Heart left ventricle (tissue), 16 donors: ENCODE data around the gene ANKK1. TPM values are rescaled to one million over a fixed set of nuclear protein-coding genes. Genes with fewer than 3 reads are reported as not detected.

Source experiments
- ATAC-seq, 4 donors: fragments of 200-7000 bp; cut with Tn5 transposase; one replicate each; pipeline ENCODE4 v1.9.1; 2020 to 2022; ENCODE audit warnings: moderate library complexity in 4 of 4, mild to moderate bottlenecking in 3 of 4, moderate number of reproducible peaks in 1 of 4
- DNase-seq, 5 donors: peaks; one replicate each; pipeline ENCODE4 v3.0.0-alpha.2; 2020
- H3K27ac ChIP-seq, 12 donors: fragments of 200-600 bp; sonication (generic) in 4 of 12; one replicate each; pipeline versions ENCODE4 v1.5.0 to v1.8.0; 2016 to 2022; ENCODE audit warnings: mild to moderate bottlenecking in 2 of 12
- H3K27me3 ChIP-seq, 9 donors: fragments of 200-600 bp; sonication (generic) in 2 of 9; one replicate each; pipeline versions ENCODE4 v1.5.1 to v1.8.0; 2016 to 2022; ENCODE audit warnings: mild to moderate bottlenecking in 3 of 9
- H3K36me3 ChIP-seq, 9 donors: fragments of 200-600 bp; sonication (generic) in 2 of 9; one replicate each; pipeline versions ENCODE4 v1.5.0 to v1.8.0; 2018 to 2022; ENCODE audit warnings: mild to moderate bottlenecking in 2 of 9
- H3K4me1 ChIP-seq, 12 donors: fragments of 200-600 bp; sonication (generic) in 4 of 12; one replicate each; pipeline versions ENCODE4 v1.5.0 to v1.8.0; 2016 to 2022; ENCODE audit warnings: mild to moderate bottlenecking in 3 of 12
- H3K4me3 ChIP-seq, 12 donors: fragments of 200-600 bp; sonication (generic) in 4 of 12; one replicate each; pipeline versions ENCODE4 v1.5.0 to v1.8.0; 2017 to 2022; ENCODE audit warnings: mild to moderate bottlenecking in 9 of 12, moderate library complexity in 4 of 12
- H3K9me3 ChIP-seq, 12 donors: fragments of 200-600 bp; sonication (generic) in 4 of 12; one replicate each; pipeline versions ENCODE4 v1.5.0 to v1.8.0; 2016 to 2022; ENCODE audit warnings: mild to moderate bottlenecking in 1 of 12
- POLR2A ChIP-seq, 2 donors: fragments of 450-650 bp; IDR thresholded peaks; one replicate each; pipeline ENCODE4 v1.6.1; 2017; ENCODE audit warnings: antibody characterized with exemption in 2 of 2, mild to moderate bottlenecking in 2 of 2, moderate library complexity in 2 of 2
- WGBS, 4 donors: extraction: QIAGEN DNeasy Blood & Tissue Kit in 2 of 4; methylation state at CpG; one replicate each; pipeline versions ENCODE4 v1.1.5 to v1.1.7; 2013 to 2018; 5-methylcytosine and 5-hydroxymethylcytosine counted together
- intact Hi-C, 10 donors: fragments of 100-400 bp; cut with DNase I; formaldehyde crosslinking; loops; one replicate each; pipeline versions ENCODE4 v1.11.1 to v1.14.2; 2022
- polyA plus RNA-seq, 2 donors: library from polyadenylated mRNA; stranded (reverse); fragments of 200-250 nt; gene quantifications; one replicate each; pipeline ENCODE4 v1.2.3, GENCODE V29; 2013
- total RNA-seq, 9 donors: library from RNA; depleted of rRNA in 2 of 9; stranded (reverse); fragments of >200 nt in 2 of 9; fragmentation: NEBNext Ultra II Directional in 3 of 9; extraction: Animal tissue kit (Norgen Biotek cat#: 25700) in 3 of 9; gene quantifications; one replicate each; pipeline versions ENCODE4 v1.1.0 to v1.2.4, GENCODE V29; 2016 to 2023
- TF ChIP-seq, protein P1 (sequence below), 12 donors: fragments of 200-600 bp; sonication (generic) in 4 of 12; IDR thresholded peaks; one replicate each; pipeline versions ENCODE4 v1.5.0 to v1.8.0; 2018 to 2022; ENCODE audit warnings: antibody characterized with exemption in 12 of 12, mild to moderate bottlenecking in 5 of 12
- donor health status: ischemic (EF 13 %, LVEDD 7.1; RV severe dilation, severe dysfunction).
- donor health status: healthy with polysubstance abuse.
- donor health status: DM: no; HTN: yes; CAD: no.
- donor health status: DM: no; HTN: no; CAD: no.
- donor health status: ischemic (EF 25% LVEDD 6.9; RV normal size, moderate dysfunction).
- donor health status: ischemic (EF 25% LVEDD 5.7; RV mildly dilated, moderate dysfunction).
- donor health status: healthy.
- donor health status: DM: yes; HTN: yes; CAD: no.
- donor health status: ischemic (EF 35%, LVEDD 5.7; RV mildly dilated, moderate dysfunction).
- donor health status: nonischemic (EF 11% LVEDD 7.7; RV severe dilation, severe dysfunction).
- donor health status: DM: yes; HTN: yes; CAD: no.
- donor health status: PGD.
- donor health status: ischemic (EF 29% LVEDD 5.4; RV normal size, mild dysfunction).
- donor health status: nonischemic (EF 23%, LVEDD 6.1; RV moderate dilation, normal function).

Gene ANKK1
- total and polyA plus RNA-seq, 11 donors = 0.03 to 0.24 (median 0.10) TPM; not detected in 7

DNA sequence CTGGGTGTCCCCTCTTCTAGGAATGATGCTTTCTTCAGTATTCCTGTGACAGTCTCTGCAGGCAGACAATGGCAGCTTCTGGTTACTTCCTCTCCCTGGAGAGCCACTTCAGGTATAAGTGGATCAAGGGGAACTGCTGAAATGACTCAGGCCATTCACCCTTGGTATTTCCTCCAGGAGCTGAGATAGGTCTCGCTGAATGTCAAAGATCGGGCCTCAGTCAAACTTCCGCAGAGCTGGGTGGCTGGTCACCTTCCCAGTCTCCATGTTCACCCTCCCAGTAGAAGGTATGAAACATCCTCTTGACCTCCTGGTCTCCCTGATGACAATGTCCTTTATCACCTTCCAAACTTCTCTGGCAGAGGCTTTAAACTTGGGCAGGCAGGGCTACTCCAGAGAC lies 1.8 kb upstream of the ANKK1 start:
- Histone ChIP-seq H3K4me1 (peaks cover 0 to 7% (median 0%) of the 10 kb centered on the region in 12 donors), H3K27ac (no peak overlapping the region), H3K27me3 (peaks cover 0 to 37% (median 12%) of the 10 kb centered on the region in 9 donors), H3K36me3 (no peaks in the 10 kb centered on the region), H3K9me3 (no peaks in the 10 kb centered on the region), H3K4me3 (no peak overlapping the region)
- TF ChIP-seq, protein P1, sequence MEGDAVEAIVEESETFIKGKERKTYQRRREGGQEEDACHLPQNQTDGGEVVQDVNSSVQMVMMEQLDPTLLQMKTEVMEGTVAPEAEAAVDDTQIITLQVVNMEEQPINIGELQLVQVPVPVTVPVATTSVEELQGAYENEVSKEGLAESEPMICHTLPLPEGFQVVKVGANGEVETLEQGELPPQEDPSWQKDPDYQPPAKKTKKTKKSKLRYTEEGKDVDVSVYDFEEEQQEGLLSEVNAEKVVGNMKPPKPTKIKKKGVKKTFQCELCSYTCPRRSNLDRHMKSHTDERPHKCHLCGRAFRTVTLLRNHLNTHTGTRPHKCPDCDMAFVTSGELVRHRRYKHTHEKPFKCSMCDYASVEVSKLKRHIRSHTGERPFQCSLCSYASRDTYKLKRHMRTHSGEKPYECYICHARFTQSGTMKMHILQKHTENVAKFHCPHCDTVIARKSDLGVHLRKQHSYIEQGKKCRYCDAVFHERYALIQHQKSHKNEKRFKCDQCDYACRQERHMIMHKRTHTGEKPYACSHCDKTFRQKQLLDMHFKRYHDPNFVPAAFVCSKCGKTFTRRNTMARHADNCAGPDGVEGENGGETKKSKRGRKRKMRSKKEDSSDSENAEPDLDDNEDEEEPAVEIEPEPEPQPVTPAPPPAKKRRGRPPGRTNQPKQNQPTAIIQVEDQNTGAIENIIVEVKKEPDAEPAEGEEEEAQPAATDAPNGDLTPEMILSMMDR (IDR thresholded peaks at IDR 0.05) = no peak
- no peak for TF ChIP-seq POLR2A (IDR thresholded peaks at IDR 0.05)
- intact Hi-C loops = no loop called here
- 89 to 100% (median 93%) methylated on average over 3 of the region's 3 CpGs for WGBS, 4 donors
- DNase-seq (no peak), ATAC-seq (no peak)

- TF ChIP-seq, protein P1 (IDR thresholded peaks at IDR 0.05) = no peak
- ATAC-seq (no peak), DNase-seq (no peak)
- 79 to 92% (median 87%) methylated on average over 2 to 6 of the region's 6 CpGs for WGBS, 4 donors
- H3K4me1 ChIP-seq = peaks cover 0 to 7% (median 0%) of the 10 kb centered on the region in 12 donors
- H3K27me3 ChIP-seq = peaks cover 0 to 37% (median 12%) of the 10 kb centered on the region in 9 donors
- H3K9me3 ChIP-seq = no peaks in the 10 kb centered on the region
- H3K4me3 ChIP-seq = no peak overlapping the region
- H3K27ac ChIP-seq = no peak overlapping the region
- H3K36me3 ChIP-seq = no peaks in the 10 kb centered on the region
- intact Hi-C loops = no loop called here
These were observed 713 bp upstream of the ANKK1 start for GRCh38 chr11:113386866-113387265.

DNA sequence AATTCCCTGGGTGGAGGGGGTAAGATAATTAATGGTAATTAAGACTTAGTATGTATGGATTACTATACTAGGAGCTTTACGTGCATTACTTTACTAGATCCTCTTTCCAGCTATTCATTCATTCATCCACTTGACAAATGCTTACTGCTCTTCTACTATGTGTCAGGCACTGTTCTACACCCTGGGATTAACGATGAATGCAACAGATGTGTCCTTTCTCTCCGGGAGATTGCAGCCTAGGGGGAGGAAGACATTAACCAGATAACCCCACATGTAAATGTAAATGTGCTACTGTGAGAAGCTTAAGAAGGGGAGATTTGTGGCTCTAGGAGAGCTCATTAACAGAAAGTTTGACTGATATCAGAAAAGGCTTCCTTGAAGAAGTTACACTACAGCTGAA lies 1.7 kb downstream of the ANKK1 start:
- Histone ChIP-seq H3K4me1 (peaks cover 0 to 7% (median 0%) of the 10 kb centered on the region in 12 donors), H3K36me3 (no peaks in the 10 kb centered on the region), H3K4me3 (no peak overlapping the region), H3K9me3 (no peaks in the 10 kb centered on the region), H3K27me3 (peaks cover 0 to 37% (median 12%) of the 10 kb centered on the region in 9 donors), H3K27ac (no peak overlapping the region)
- no peak for ATAC-seq
- DNase-seq = no peak
- WGBS, 4 donors = 37 to 48% (median 41%) methylated on average over 3 of the region's 3 CpGs
- TF ChIP-seq, protein P1 (IDR thresholded peaks at IDR 0.05) = no peak
- TF ChIP-seq POLR2A (IDR thresholded peaks at IDR 0.05) = no peak
- intact Hi-C loops = no loop called here

DNA sequence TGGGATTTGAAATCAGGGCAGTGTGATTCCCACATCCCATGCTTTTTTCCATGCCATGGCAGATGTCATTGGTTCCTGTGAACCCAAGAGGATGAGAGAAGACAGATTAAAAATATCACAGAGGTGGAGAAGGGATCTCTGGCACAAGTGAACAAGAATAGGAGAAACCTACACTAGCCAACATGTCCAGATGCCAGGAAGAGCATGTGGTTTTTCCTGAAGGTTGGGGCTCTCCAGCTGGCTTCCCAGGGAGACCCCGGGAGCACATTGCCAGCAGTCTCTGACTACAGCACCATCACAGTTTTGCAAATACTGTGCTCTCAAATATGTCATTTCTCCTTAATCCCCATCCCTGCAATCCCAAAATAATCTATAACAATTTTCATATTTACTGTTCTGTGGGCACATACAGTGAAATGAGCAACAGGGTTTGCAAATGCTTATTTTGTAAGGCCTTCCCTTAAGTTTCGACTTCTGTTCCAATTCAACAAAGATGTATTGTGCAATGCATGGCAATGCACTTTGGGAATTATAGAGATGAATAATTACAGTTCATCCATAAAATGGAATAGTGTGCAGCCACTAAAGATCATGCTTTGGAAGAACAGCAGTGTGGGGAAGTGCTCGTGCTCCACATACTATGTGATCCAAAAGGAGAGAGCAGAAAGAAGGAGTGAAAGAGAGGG lies 4.8 kb downstream of the ANKK1 start:
- no peak overlapping the region for H3K4me3 ChIP-seq
- H3K27ac ChIP-seq = no peak overlapping the region
- 75 to 86% (median 85%) methylated on average over 3 of the region's 3 CpGs for WGBS, 4 donors
- peaks cover 0 to 6% (median 0%) of the 10 kb centered on the region in 12 donors for H3K4me1 ChIP-seq
- no peak for TF ChIP-seq POLR2A (IDR thresholded peaks at IDR 0.05)
- TF ChIP-seq, protein P1 (IDR thresholded peaks at IDR 0.05) = no peak
- ATAC-seq (no peak), DNase-seq (no peak)
- intact Hi-C loops = no loop called here
- H3K27me3 ChIP-seq = peaks cover 0 to 29% (median 12%) of the 10 kb centered on the region in 9 donors
- H3K36me3 ChIP-seq = no peaks in the 10 kb centered on the region
- no peaks in the 10 kb centered on the region for H3K9me3 ChIP-seq
